Osteocyte (in vitro differentiated cells): Measurements from ENCODE around the gene SGMS1. TPM values are rescaled to one million over a fixed set of nuclear protein-coding genes. Genes with fewer than 3 reads are reported as not detected.
"Not testable (repeated sequence)": the region's sequence is repeated elsewhere in the genome, so short reads cannot be mapped to it uniquely, and the experiment has no call there.

Source experiments
- DNase-seq: peaks from one replicate; pipeline ENCODE4 v3.0.0; 2021; ENCODE audit warnings: mixed read lengths; ENCODE audit not compliant: unreplicated experiment; ENCODE audit errors: extremely low spot score
- H3K27ac Mint-ChIP-seq: one replicate; pipeline ENCODE4 v1.8.0; 2021; ENCODE audit warnings: mild to moderate bottlenecking, mixed read lengths; ENCODE audit not compliant: unreplicated experiment
- H3K27me3 Mint-ChIP-seq: one replicate; pipeline ENCODE4 v1.8.0; 2021; ENCODE audit warnings: mixed read lengths; ENCODE audit not compliant: unreplicated experiment
- H3K36me3 Mint-ChIP-seq: one replicate; pipeline ENCODE4 v1.8.0; 2021; ENCODE audit warnings: mixed read lengths; ENCODE audit not compliant: unreplicated experiment
- H3K4me1 Mint-ChIP-seq: one replicate; pipeline ENCODE4 v1.8.0; 2021; ENCODE audit warnings: mixed read lengths; ENCODE audit not compliant: unreplicated experiment
- H3K4me3 Mint-ChIP-seq: one replicate; pipeline ENCODE4 v1.8.0; 2021; ENCODE audit warnings: mild to moderate bottlenecking, moderate library complexity, mixed read lengths; ENCODE audit not compliant: unreplicated experiment
- H3K9me3 Mint-ChIP-seq: one replicate; pipeline ENCODE4 v1.8.0; 2021; ENCODE audit warnings: mixed read lengths; ENCODE audit not compliant: unreplicated experiment
- total RNA-seq: library from RNA; stranded (reverse); gene quantifications from 2 replicates; pipeline ENCODE4 v1.2.1, GENCODE V29; 2021
- TF ChIP-seq, protein P1 (sequence below): fragments of 200-600 bp; sonication (generic); IDR thresholded peaks from 2 replicates; pipeline ENCODE4 v1.5.0; 2021; ENCODE audit warnings: antibody characterized with exemption, mild to moderate bottlenecking, moderate library complexity

The SGMS1 gene
- total RNA-seq, 1 donor from 2014 or later = 21.0 TPM

DNA sequence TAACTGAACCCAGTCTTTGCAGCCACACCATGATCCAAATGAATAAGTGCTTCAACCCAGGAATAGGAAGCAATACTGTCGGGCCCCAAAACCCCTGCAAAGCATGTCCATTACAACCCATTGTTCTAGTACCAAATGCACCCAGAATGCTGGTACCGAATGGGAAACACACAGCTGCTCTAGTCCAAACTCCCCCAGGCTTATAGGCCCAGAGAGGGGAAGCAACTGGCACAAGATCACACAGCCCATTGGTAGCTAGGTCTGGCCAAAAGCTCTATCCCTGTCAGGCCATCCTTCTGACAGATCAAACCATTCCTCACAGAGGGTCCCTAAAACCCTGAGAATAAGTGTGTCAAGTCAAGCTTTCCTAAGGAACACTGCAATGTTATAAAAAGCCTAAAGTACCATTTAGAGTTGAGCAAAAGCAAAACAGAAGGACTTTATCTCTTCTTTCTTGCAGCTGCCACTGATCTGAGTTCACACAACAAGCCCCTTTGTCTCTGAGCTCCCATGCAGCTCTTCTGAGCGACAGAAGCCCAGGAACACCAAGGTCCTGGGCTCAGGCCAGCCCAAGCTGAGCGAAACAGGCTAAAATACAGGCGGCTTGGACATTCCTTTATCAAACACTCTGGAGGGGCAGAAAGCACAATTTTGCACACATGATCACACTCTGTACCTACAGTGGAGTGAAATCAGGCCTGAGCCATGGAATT, 116.7 kb downstream of the SGMS1 start:
- Mint-ChIP-seq H3K27ac (no peak overlapping the region), H3K9me3 (no peaks in the 10 kb centered on the region), H3K27me3 (no peaks in the 10 kb centered on the region), H3K36me3 (no peaks in the 10 kb centered on the region), H3K4me1 (peaks cover 15% of the 10 kb centered on the region), H3K4me3 (no peak overlapping the region)
- TF ChIP-seq, protein P1, sequence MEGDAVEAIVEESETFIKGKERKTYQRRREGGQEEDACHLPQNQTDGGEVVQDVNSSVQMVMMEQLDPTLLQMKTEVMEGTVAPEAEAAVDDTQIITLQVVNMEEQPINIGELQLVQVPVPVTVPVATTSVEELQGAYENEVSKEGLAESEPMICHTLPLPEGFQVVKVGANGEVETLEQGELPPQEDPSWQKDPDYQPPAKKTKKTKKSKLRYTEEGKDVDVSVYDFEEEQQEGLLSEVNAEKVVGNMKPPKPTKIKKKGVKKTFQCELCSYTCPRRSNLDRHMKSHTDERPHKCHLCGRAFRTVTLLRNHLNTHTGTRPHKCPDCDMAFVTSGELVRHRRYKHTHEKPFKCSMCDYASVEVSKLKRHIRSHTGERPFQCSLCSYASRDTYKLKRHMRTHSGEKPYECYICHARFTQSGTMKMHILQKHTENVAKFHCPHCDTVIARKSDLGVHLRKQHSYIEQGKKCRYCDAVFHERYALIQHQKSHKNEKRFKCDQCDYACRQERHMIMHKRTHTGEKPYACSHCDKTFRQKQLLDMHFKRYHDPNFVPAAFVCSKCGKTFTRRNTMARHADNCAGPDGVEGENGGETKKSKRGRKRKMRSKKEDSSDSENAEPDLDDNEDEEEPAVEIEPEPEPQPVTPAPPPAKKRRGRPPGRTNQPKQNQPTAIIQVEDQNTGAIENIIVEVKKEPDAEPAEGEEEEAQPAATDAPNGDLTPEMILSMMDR = no peak
- DNase-seq = no peak

DNA sequence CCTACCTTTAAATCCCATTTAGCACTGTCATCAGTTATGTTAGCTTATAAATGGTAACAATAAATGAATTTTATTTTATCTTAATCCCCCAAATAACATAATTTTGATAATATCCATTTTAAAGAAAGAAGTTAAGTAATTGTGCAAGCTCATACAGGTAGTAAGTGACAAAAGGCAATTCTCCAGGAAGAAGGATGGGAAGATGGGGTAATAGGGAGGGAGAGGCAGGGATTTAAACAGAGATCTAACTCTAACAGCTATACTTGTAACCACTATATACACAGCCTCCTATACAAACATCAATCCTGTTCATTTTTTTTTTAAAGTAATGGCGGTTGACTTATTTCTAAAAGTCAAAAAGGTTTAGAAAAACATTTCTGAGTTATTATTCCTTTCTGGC, 119.4 kb downstream of the SGMS1 start:
- H3K4me1 Mint-ChIP-seq = peaks cover 17% of the 10 kb centered on the region
- no peaks in the 10 kb centered on the region for H3K27me3 Mint-ChIP-seq

DNA sequence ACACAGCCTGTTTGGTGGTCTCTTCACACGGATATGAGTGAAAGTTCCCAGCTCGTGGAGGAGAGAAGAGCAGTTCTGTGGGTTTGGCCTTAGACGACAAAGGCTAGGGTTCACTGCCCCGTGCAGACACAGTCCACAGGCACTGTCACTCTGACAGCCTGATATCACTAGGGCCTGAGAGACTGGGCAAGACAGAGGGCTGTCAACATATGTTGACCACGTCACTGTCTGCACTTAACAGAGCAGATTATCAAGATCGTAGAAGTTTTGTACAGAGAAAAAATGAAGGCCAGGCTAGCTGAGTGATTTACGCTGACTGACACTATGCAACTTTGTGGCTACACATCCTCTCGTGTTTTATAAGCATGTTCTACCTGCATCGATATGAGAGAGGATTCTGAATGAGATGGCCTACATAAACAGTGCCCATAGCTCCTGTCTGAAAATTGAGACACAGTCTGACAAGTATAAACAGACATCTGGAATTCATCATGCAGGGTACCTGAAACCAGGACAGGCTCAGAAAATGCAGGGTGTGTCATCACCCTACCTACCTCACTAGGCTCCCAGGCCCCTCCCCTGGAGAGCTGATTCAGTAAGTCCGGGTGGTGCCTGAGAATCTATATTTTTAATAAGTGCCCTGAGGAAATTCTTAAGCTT, 120.0 kb downstream of the SGMS1 start:
- TF ChIP-seq, protein P1 = no peak
- H3K27ac Mint-ChIP-seq = no peak overlapping the region
- no peak for DNase-seq
- no peak overlapping the region for H3K4me3 Mint-ChIP-seq
- no peaks in the 10 kb centered on the region for H3K9me3 Mint-ChIP-seq
- H3K27me3 Mint-ChIP-seq = no peaks in the 10 kb centered on the region
- no peaks in the 10 kb centered on the region for H3K36me3 Mint-ChIP-seq
- H3K4me1 Mint-ChIP-seq = peaks cover 14% of the 10 kb centered on the region

More for the DNA sequence above, 119.4 kb downstream of the SGMS1 start:
- no peak for DNase-seq
- Mint-ChIP-seq H3K4me3 (no peak overlapping the region), H3K9me3 (no peaks in the 10 kb centered on the region), H3K27ac (no peak overlapping the region), H3K36me3 (no peaks in the 10 kb centered on the region)
- TF ChIP-seq, protein P1 = no peak

DNA sequence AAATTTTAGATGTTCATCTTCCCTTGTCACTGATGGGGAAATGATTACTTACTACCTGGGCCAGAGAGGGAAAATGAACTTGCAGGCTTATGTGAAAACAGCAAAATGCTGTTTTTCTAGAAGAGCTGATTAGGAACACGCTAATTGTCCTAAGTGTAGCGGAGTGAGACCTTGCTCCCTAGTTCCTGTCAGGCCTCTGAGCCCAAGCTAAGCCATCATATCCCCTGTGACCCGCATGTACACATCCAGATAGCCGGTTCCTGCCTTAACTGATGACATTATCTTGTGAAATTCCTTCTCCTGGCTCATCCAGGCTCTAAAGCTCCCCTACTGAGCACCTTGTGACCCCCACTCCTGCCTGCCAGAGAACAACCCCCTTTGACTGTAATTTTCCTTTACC, 120.6 kb downstream of the SGMS1 start:
- not testable (repeated sequence) for H3K27ac Mint-ChIP-seq, DNase-seq, H3K9me3 Mint-ChIP-seq, H3K27me3 Mint-ChIP-seq, H3K4me3 Mint-ChIP-seq, H3K36me3 Mint-ChIP-seq
- H3K4me1 Mint-ChIP-seq = peaks cover 14% of the 10 kb centered on the region

DNA sequence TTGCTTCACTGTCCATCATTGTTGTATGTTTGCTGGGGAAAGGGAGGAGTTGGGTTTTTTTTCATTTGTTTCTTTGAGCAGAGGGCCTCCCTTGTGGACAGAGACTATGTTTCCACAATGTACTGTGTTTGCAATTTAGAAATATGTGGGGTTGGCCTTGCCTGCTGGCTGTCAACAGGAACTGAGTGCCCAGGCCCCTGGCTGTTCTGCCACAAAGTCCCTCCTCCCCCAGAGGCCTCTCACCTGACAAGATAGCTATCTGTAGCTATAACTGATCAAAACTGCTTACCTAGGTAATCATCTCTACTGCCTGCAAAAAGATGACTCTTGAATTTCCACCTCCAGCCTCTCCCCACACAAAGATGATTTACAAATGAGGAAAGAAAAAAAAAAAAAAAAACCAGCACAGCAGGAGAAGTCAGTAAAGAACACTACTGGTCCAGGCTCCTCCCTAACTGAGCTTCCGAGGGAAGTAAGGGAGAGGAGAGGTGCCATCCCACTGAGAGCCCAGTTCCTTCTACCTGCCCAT, 121.8 kb downstream of the SGMS1 start:
- Mint-ChIP-seq H3K27me3 (no peaks in the 10 kb centered on the region), H3K27ac (no peak overlapping the region), H3K4me1 (peaks cover 24% of the 10 kb centered on the region), H3K4me3 (no peak overlapping the region), H3K36me3 (no peaks in the 10 kb centered on the region), H3K9me3 (no peaks in the 10 kb centered on the region)
- TF ChIP-seq, protein P1 = no peak
- DNase-seq = no peak
